Measurements from ENCODE around the gene ULK4.

The ULK4 gene

GRCh38 chr3:41219424-41219823, 742.5 kb downstream of the ULK4 start:
- Histone ChIP-seq H3K79me2 (ENCODE audit: control insufficient read depth, low read length) (peaks cover 99% of the 10 kb centered on the region), H3K4me1 (ENCODE audit: control insufficient read depth, low read length) (no peaks in the 10 kb centered on the region), H3K27me3 (ENCODE audit: control insufficient read depth, low read length) (no peaks in the 10 kb centered on the region), H3K9me3 (ENCODE audit: control insufficient read depth, insufficient read depth, low read length) (no peaks in the 10 kb centered on the region), H3F3A (ENCODE audit: control insufficient read depth, insufficient read depth) (no peaks in the 10 kb centered on the region), H3K4me3 (ENCODE audit: low read length) (no peak overlapping the region), H3K9me2 (replicated peaks; ENCODE audit: control insufficient read depth, low read length) (no peaks in the 10 kb centered on the region), H3K36me3 (ENCODE audit: control insufficient read depth, low read length) (peaks cover 26% of the 10 kb centered on the region), H3K27ac (ENCODE audit: low read depth, low read length) (no peak overlapping the region), H3K4me2 (ENCODE audit: low read length) (no peak overlapping the region), H4K20me1 (ENCODE audit: control insufficient read depth, insufficient read depth, low read depth, low read length) (peaks cover 57% of the 10 kb centered on the region)
- TF ChIP-seq CTCF (IDR thresholded peaks at IDR 0.05; ENCODE audit: low read depth, low read length, poor library complexity, severe bottlenecking) (no peak), EZH2phosphoT487 (IDR thresholded peaks at IDR 0.05; ENCODE audit: borderline replicate concordance, low read length) (no peak)

- Histone ChIP-seq H3K27ac (ENCODE audit: low read depth, low read length) (no peak overlapping the region), H3K4me1 (ENCODE audit: control insufficient read depth, low read length) (peaks cover 5% of the 10 kb centered on the region; the same call in 1 of the 2 replicates), H4K20me1 (ENCODE audit: control insufficient read depth, insufficient read depth, low read depth, low read length) (peaks cover 65% of the 10 kb centered on the region), H3K9me3 (ENCODE audit: control insufficient read depth, insufficient read depth, low read length) (no peaks in the 10 kb centered on the region), H3K4me2 (ENCODE audit: low read length) (no peak overlapping the region), H3K27me3 (ENCODE audit: control insufficient read depth, low read length) (no peaks in the 10 kb centered on the region), H3K36me3 (ENCODE audit: control insufficient read depth, low read length) (peaks cover 13% of the 10 kb centered on the region), H3F3A (ENCODE audit: control insufficient read depth, insufficient read depth) (no peaks in the 10 kb centered on the region), H3K9me2 (replicated peaks; ENCODE audit: control insufficient read depth, low read length) (no peaks in the 10 kb centered on the region), H3K79me2 (ENCODE audit: control insufficient read depth, low read length) (peaks cover 100% of the 10 kb centered on the region), H3K4me3 (ENCODE audit: low read length) (no peak overlapping the region)
- no peak for TF ChIP-seq CTCF (IDR thresholded peaks at IDR 0.05; ENCODE audit: low read depth, low read length, poor library complexity, severe bottlenecking)
- no peak for TF ChIP-seq EZH2phosphoT487 (IDR thresholded peaks at IDR 0.05; ENCODE audit: borderline replicate concordance, low read length)
These were observed 744.9 kb downstream of the ULK4 start for GRCh38 chr3:41216993-41217392.

- Histone ChIP-seq H3K9me2 (replicated peaks; ENCODE audit: control insufficient read depth, low read length) (no peaks in the 10 kb centered on the region), H3K4me1 (ENCODE audit: control insufficient read depth, low read length) (peaks cover 5% of the 10 kb centered on the region; the same call in 1 of the 2 replicates), H3K79me2 (ENCODE audit: control insufficient read depth, low read length) (peaks cover 100% of the 10 kb centered on the region), H3K9me3 (ENCODE audit: control insufficient read depth, insufficient read depth, low read length) (no peaks in the 10 kb centered on the region), H3K4me2 (ENCODE audit: low read length) (no peak overlapping the region), H4K20me1 (ENCODE audit: control insufficient read depth, insufficient read depth, low read depth, low read length) (peaks cover 68% of the 10 kb centered on the region), H3K27me3 (ENCODE audit: control insufficient read depth, low read length) (no peaks in the 10 kb centered on the region), H3K36me3 (ENCODE audit: control insufficient read depth, low read length) (peaks cover 10% of the 10 kb centered on the region), H3F3A (ENCODE audit: control insufficient read depth, insufficient read depth) (no peaks in the 10 kb centered on the region), H3K27ac (ENCODE audit: low read depth, low read length) (no peak overlapping the region), H3K4me3 (ENCODE audit: low read length) (no peak overlapping the region)
- TF ChIP-seq EZH2phosphoT487 (IDR thresholded peaks at IDR 0.05; ENCODE audit: borderline replicate concordance, low read length), result no peak
- TF ChIP-seq CTCF (IDR thresholded peaks at IDR 0.05; ENCODE audit: low read depth, low read length, poor library complexity, severe bottlenecking), result no peak
These were observed 745.5 kb downstream of the ULK4 start for GRCh38 chr3:41216422-41216821.

Data from DOHH2 (cell line).